GM23338 (cell line): Measurements from ENCODE around the gene DHPS. TPM values are rescaled to one million over a fixed set of nuclear protein-coding genes. Genes with fewer than 3 reads are reported as not detected.
A peak's percentile ranks its signal among the peaks of the same experiment; 100 is the strongest.
"Not testable (repeated sequence)": the region's sequence is repeated elsewhere in the genome, so short reads cannot be mapped to it uniquely, and the experiment has no call there.

Source experiments
- ATAC-seq: fragments of 200-7000 bp; cut with Tn5 transposase; 3 replicates; pipeline ENCODE4 v1.9.1; 2020
- DNase-seq: peaks from one replicate; pipeline ENCODE4 v3.0.0-alpha.2; 2015; ENCODE audit warnings: low spot score
- H2AFZ ChIP-seq: fragments of 200-600 bp; sonication (generic); 2 replicates; pipeline ENCODE4 v1.8.0; 2016; ENCODE audit warnings: antibody characterized with exemption, mild to moderate bottlenecking, moderate library complexity
- H3F3A ChIP-seq: fragments of 200-600 bp; sonication (generic); replicated peaks from 2 replicates; pipeline ENCODE4 v1.8.0; 2017; ENCODE audit warnings: antibody characterized with exemption, mixed run types, low read depth
- H3K27ac ChIP-seq: fragments of 200-600 bp; sonication (generic); 2 replicates; pipeline ENCODE4 v1.6.1; 2016; ENCODE audit warnings: low read depth
- H3K27me3 ChIP-seq: fragments of 200-600 bp; sonication (generic); 2 replicates; pipeline ENCODE4 v1.8.0; 2016; ENCODE audit warnings: mild to moderate bottlenecking, mixed run types, moderate library complexity; ENCODE audit not compliant: insufficient read depth
- H3K36me3 ChIP-seq: fragments of 200-600 bp; sonication (generic); 2 replicates; pipeline ENCODE4 v1.8.0; 2016; ENCODE audit warnings: mild to moderate bottlenecking; ENCODE audit not compliant: insufficient read depth
- H3K4me1 ChIP-seq: fragments of 200-600 bp; sonication (generic); 2 replicates; pipeline ENCODE4 v1.8.0; 2016; ENCODE audit warnings: mild to moderate bottlenecking, moderate library complexity; ENCODE audit not compliant: insufficient read depth
- H3K4me2 ChIP-seq: fragments of 200-600 bp; sonication (generic); 2 replicates; pipeline ENCODE4 v1.7.1; 2017; ENCODE audit warnings: mixed run types
- H3K4me3 ChIP-seq: fragments of 200-600 bp; sonication (generic); 2 replicates; pipeline ENCODE4 v1.6.1; 2016; ENCODE audit warnings: mixed run types
- H3K79me2 ChIP-seq: fragments of 200-600 bp; sonication (generic); replicated peaks from 2 replicates; pipeline ENCODE4 v1.8.0; 2017; ENCODE audit warnings: mild to moderate bottlenecking; ENCODE audit not compliant: insufficient read depth
- H3K9me2 ChIP-seq: fragments of 200-600 bp; sonication (generic); 2 replicates; pipeline ENCODE4 v1.8.0; 2017; ENCODE audit not compliant: insufficient read depth
- H4K20me1 ChIP-seq: fragments of 200-600 bp; sonication (generic); replicated peaks from 2 replicates; pipeline ENCODE4 v1.8.0; 2017; ENCODE audit warnings: mild to moderate bottlenecking; ENCODE audit not compliant: insufficient read depth
- H3K27ac Mint-ChIP-seq: 2 replicates; pipeline ENCODE4 v1.8.0; 2020; ENCODE audit warnings: inconsistent platforms, mild to moderate bottlenecking, moderate library complexity, mixed read lengths
- H3K27me3 Mint-ChIP-seq: 3 replicates; pipeline ENCODE4 v1.8.0; 2022; ENCODE audit warnings: low read depth, mild to moderate bottlenecking, moderate library complexity, mixed read lengths, inconsistent platforms; ENCODE audit not compliant: insufficient read depth, poor library complexity
- H3K36me3 Mint-ChIP-seq: 3 replicates; pipeline ENCODE4 v1.8.0; 2021; ENCODE audit warnings: low read depth, mild to moderate bottlenecking, inconsistent platforms, moderate library complexity, mixed read lengths
- H3K4me1 Mint-ChIP-seq: 3 replicates; pipeline ENCODE4 v1.8.0; 2020; ENCODE audit warnings: mild to moderate bottlenecking, inconsistent platforms, mixed read lengths
- H3K4me3 Mint-ChIP-seq: 3 replicates; pipeline ENCODE4 v1.8.0; 2021; ENCODE audit warnings: moderate library complexity, mild to moderate bottlenecking, inconsistent platforms, mixed read lengths
- H3K9me3 Mint-ChIP-seq: 3 replicates; pipeline ENCODE4 v1.8.0; 2020; ENCODE audit warnings: moderate library complexity, mild to moderate bottlenecking, inconsistent platforms, mixed read lengths
- CREB1 ChIP-seq: fragments of 250-450 bp; sonication (Bioruptor Pico); IDR thresholded peaks from 2 replicates; pipeline ENCODE4 v1.5.0; 2020; ENCODE audit warnings: low read depth, mild to moderate bottlenecking, moderate library complexity
- CTCF ChIP-seq, 2 experiments: fragments of 200-600 bp in 1 of 2; sonication (generic) in 1 of 2; conservative IDR thresholded peaks; 2 replicates each; pipeline versions ENCODE4 v1.5.1 to v1.6.1; 2016 to 2017; ENCODE audit warnings: antibody characterized with exemption in 2 of 2, low read depth in 2 of 2, mild to moderate bottlenecking in 2 of 2, moderate library complexity in 1 of 2
- EZH2 ChIP-seq: fragments of 200-600 bp; sonication (generic); IDR thresholded peaks from one replicate; pipeline ENCODE4 v1.8.0; 2017; ENCODE audit warnings: antibody characterized with exemption, mild to moderate bottlenecking, low read depth; ENCODE audit not compliant: unreplicated experiment
- STAT1 ChIP-seq: IDR thresholded peaks from one replicate; pipeline ENCODE4 v1.6.1; 2016; ENCODE audit warnings: antibody characterized with exemption; ENCODE audit not compliant: unreplicated experiment
- polyA plus RNA-seq: library from polyadenylated mRNA; unstranded; fragments of >200 nt; fragmentation: Nextera tagmentation; extraction: Ambion mirVana; gene quantifications from 2 replicates; pipeline ENCODE4 v1.2.1, GENCODE V29; 2016
- total RNA-seq: library from RNA; depleted of rRNA; stranded (reverse); fragments of >200 nt; shearing (Covaris generic); gene quantifications from 2 replicates; pipeline ENCODE4 v1.2.3, GENCODE V29; 2014

DHPS gene
- total and polyA plus RNA-seq, 2 experiments from 2014 or later, result 85.4 to 126 TPM

- TF ChIP-seq CTCF (conservative IDR thresholded peaks at IDR 0.05; ENCODE audit: low read depth in 2 of 2), result no peak
Observed at GRCh38 chr19:12680034-12680433, 1.6 kb downstream of the DHPS start (continued).

GRCh38 chr19:12678039-12678438, 3.6 kb downstream of the DHPS start:
- H2AFZ ChIP-seq, H3K27ac ChIP-seq, H3K27me3 ChIP-seq, H3K4me2 ChIP-seq, H3K4me3 ChIP-seq, ATAC-seq, DNase-seq, H3K4me3 Mint-ChIP-seq, H3K4me1 ChIP-seq, H3K9me3 Mint-ChIP-seq, H3K79me2 ChIP-seq, H3K4me1 Mint-ChIP-seq, H3K9me2 ChIP-seq, H3K27ac Mint-ChIP-seq: not testable (repeated sequence)
- Histone ChIP-seq H3K36me3 (peaks cover 31% of the 10 kb centered on the region; the same call in 1 of the 2 replicates), H3F3A (peaks cover 27% of the 10 kb centered on the region), H4K20me1 (peaks cover 12% of the 10 kb centered on the region)
- H3K36me3 Mint-ChIP-seq, result peaks cover 72% of the 10 kb centered on the region
- peaks cover 31% of the 10 kb centered on the region for H3K27me3 Mint-ChIP-seq

GRCh38 chr19:12676928-12677327, 4.8 kb downstream of the DHPS start:
- peaks cover 2% of the 10 kb centered on the region for H3K4me1 Mint-ChIP-seq
- H3K27ac Mint-ChIP-seq, result peak overlapping the region; percentile 77; the same call in 1 of the 2 replicates
- peaks cover 35% of the 10 kb centered on the region for H3K27me3 Mint-ChIP-seq
- no peak overlapping the region for H3K27ac ChIP-seq
- no peak overlapping the region for H3K4me2 ChIP-seq
- H3K4me3 Mint-ChIP-seq, result no peak overlapping the region
- H3K9me3 Mint-ChIP-seq, result peaks cover 4% of the 10 kb centered on the region; the same call in 2 of the 3 replicates
- no peaks in the 10 kb centered on the region for H3K27me3 ChIP-seq
- DNase-seq (no peak), ATAC-seq (no peak)
- H3K36me3 ChIP-seq, result peaks cover 31% of the 10 kb centered on the region; the same call in 1 of the 2 replicates
- no peak for TF ChIP-seq CREB1
- no peak for TF ChIP-seq STAT1
- H3K9me2 ChIP-seq, result no peaks in the 10 kb centered on the region
- peaks cover 13% of the 10 kb centered on the region for H4K20me1 ChIP-seq
- peaks cover 80% of the 10 kb centered on the region for H3K36me3 Mint-ChIP-seq
- no peak overlapping the region for H2AFZ ChIP-seq
- peaks cover 31% of the 10 kb centered on the region for H3F3A ChIP-seq
- H3K79me2 ChIP-seq, result peaks cover 9% of the 10 kb centered on the region
- no peaks in the 10 kb centered on the region for H3K4me1 ChIP-seq
- H3K4me3 ChIP-seq, result no peak overlapping the region

- peak overlapping the region; percentile 77 for H3K27ac Mint-ChIP-seq
Observed at GRCh38 chr19:12676384-12676792, 5.3 kb downstream of the DHPS start.

More at GRCh38 chr19:12676384-12676792, 5.3 kb downstream of the DHPS start:
- Mint-ChIP-seq H3K36me3 (peaks cover 82% of the 10 kb centered on the region), H3K9me3 (peaks cover 4% of the 10 kb centered on the region; the same call in 2 of the 3 replicates), H3K27me3 (peaks cover 33% of the 10 kb centered on the region), H3K4me1 (peaks cover 2% of the 10 kb centered on the region), H3K4me3 (no peak overlapping the region)
- H3K36me3 ChIP-seq, result peaks cover 31% of the 10 kb centered on the region; the same call in 1 of the 2 replicates
- no peaks in the 10 kb centered on the region for H3K9me2 ChIP-seq
- DNase-seq (peak; percentile 96), ATAC-seq (peak; percentile 61)
- peaks cover 35% of the 10 kb centered on the region for H3F3A ChIP-seq
- H4K20me1 ChIP-seq, result peaks cover 13% of the 10 kb centered on the region
- H3K4me1 ChIP-seq, result no peaks in the 10 kb centered on the region
- TF ChIP-seq EZH2 (no peak), CTCF (conservative IDR thresholded peaks at IDR 0.05; ENCODE audit: low read depth in 2 of 2) (peak; percentile 84 to 92)
- H3K27ac ChIP-seq, result no peak overlapping the region
- peaks cover 9% of the 10 kb centered on the region for H3K79me2 ChIP-seq
- H2AFZ ChIP-seq, result no peak overlapping the region
- H3K4me3 ChIP-seq, result no peak overlapping the region
- no peak overlapping the region for H3K4me2 ChIP-seq
- H3K27me3 ChIP-seq, result no peaks in the 10 kb centered on the region
